Measurements from ENCODE around the gene HDAC9. TPM values are rescaled to one million over a fixed set of nuclear protein-coding genes. Genes with fewer than 3 reads are reported as not detected.

HDAC9 gene
- total and polyA plus RNA-seq, 2 of the 13 experiments (the other 11 are each of a cell fraction or from before 2014, with no cell fraction given), result 0.05 to 0.07 TPM

- no peak for TF ChIP-seq ZNF414 (CRISPR knock-in tag; IDR thresholded peaks at IDR 0.05)
- TF ChIP-seq SNAPC2 (CRISPR knock-in tag; IDR thresholded peaks at IDR 0.05), result no peak
- TF ChIP-seq GABPB1 (CRISPR knock-in tag; IDR thresholded peaks at IDR 0.05), result no peak
- TF ChIP-seq, protein P1, sequence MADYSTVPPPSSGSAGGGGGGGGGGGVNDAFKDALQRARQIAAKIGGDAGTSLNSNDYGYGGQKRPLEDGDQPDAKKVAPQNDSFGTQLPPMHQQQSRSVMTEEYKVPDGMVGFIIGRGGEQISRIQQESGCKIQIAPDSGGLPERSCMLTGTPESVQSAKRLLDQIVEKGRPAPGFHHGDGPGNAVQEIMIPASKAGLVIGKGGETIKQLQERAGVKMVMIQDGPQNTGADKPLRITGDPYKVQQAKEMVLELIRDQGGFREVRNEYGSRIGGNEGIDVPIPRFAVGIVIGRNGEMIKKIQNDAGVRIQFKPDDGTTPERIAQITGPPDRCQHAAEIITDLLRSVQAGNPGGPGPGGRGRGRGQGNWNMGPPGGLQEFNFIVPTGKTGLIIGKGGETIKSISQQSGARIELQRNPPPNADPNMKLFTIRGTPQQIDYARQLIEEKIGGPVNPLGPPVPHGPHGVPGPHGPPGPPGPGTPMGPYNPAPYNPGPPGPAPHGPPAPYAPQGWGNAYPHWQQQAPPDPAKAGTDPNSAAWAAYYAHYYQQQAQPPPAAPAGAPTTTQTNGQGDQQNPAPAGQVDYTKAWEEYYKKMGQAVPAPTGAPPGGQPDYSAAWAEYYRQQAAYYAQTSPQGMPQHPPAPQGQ (CRISPR knock-in tag; IDR thresholded peaks at IDR 0.05; ENCODE audit: borderline replicate concordance), result no peak
These were observed 328.6 kb downstream of the HDAC9 start (continued) for GRCh38 chr7:18824157-18824556.

- in situ Hi-C loops (cut with HindIII; ENCODE audit: extremely low pct_ligation_motif_present, low pct_unique_long_range_greater_than_20kb), result no loop called here
- 14% methylated on average over 6 of the region's 6 CpGs for WGBS (ENCODE audit: low lambda C conversion rate)
- Histone ChIP-seq H3K9me3 (ENCODE audit: low read length) (peaks cover 40% of the 10 kb centered on the region), H4K20me1 (ENCODE audit: insufficient read depth, low read length) (no peaks in the 10 kb centered on the region), H3K36me3 (replicated peaks in 1 of 2; ENCODE audit: control insufficient read depth in 1 of 2, insufficient read depth in 2 of 2, low read length in 2 of 2) (no peaks in the 10 kb centered on the region), H2AFZ (ENCODE audit: low read length) (no peak overlapping the region), H3K4me2 (ENCODE audit: low read depth, low read length) (no peak overlapping the region), H3K27me3 (ENCODE audit: control insufficient read depth in 1 of 2, insufficient read depth in 2 of 2, low read length in 2 of 2) (no peaks in the 10 kb centered on the region), H3K9ac (ENCODE audit: insufficient read depth, low read depth, low read length) (no peak overlapping the region), H3K4me1 (ENCODE audit: insufficient read depth, low read length) (no peaks in the 10 kb centered on the region), H3K79me2 (ENCODE audit: insufficient read depth, low read length) (no peaks in the 10 kb centered on the region), H3K27ac (ENCODE audit: extremely low read length, insufficient read depth, low read length) (no peak overlapping the region), H3K4me3 (replicated peaks in 1 of 3; ENCODE audit: insufficient read depth in 1 of 3, low read depth in 2 of 3, low read length in 3 of 3) (no peak overlapping the region)
- ChIA-PET POLR2A (no interaction called here), CTCF (ENCODE audit: low intra/inter-chr PET ratio, low total read pairs) (no interaction called here)
- DNase-seq (ENCODE audit: low spot score), result no peak
- intact Hi-C loops (cut with micrococcal nuclease; ENCODE audit: unreplicated experiment), result no loop called here
- FAIRE-seq, result no peak
- no TSS peak for BruUV-seq (replicated peaks)
- no peak for ATAC-seq
- TF ChIP-seq NCOA5 (CRISPR knock-in tag; IDR thresholded peaks at IDR 0.05), result no peak
- no peak for TF ChIP-seq YEATS4 (CRISPR knock-in tag; IDR thresholded peaks at IDR 0.05; ENCODE audit: borderline replicate concordance)
- no peak for TF ChIP-seq CC2D1A (CRISPR knock-in tag; IDR thresholded peaks at IDR 0.05)
- no peak for TF ChIP-seq MLXIP (CRISPR knock-in tag; IDR thresholded peaks at IDR 0.05; ENCODE audit: borderline replicate concordance)
- TF ChIP-seq ZNF7 (CRISPR knock-in tag; IDR thresholded peaks at IDR 0.05), result no peak
- no peak for TF ChIP-seq MXD4 (CRISPR knock-in tag; IDR thresholded peaks at IDR 0.05)
- no peak for TF ChIP-seq AKNA (CRISPR knock-in tag; IDR thresholded peaks at IDR 0.05; ENCODE audit: borderline replicate concordance)
- TF ChIP-seq ZNF850 (CRISPR knock-in tag; conservative IDR thresholded peaks at IDR 0.05), result no peak
These were observed 332.9 kb downstream of the HDAC9 start for GRCh38 chr7:18828260-18828993.
